DMS153 treated with DMSO at 0.1 percent for 48 hours (cell line): ENCODE results near the gene MTR.
A peak's percentile ranks its signal among the peaks of the same experiment; 100 is the strongest.

ENCODE experiments used
- DNase-seq: peaks from one replicate; lab custom pipeline; 2025; ENCODE audit not compliant: unreplicated experiment; lab: John Stamatoyannopoulos, UW

Gene MTR

GRCh38 chr1:236795035-236795756 is at the start of gene MTR:
Gene MTR, plus strand, starts transcription at chr1:236795292. Its CDS starts 412 bp downstream, at chr1:236795704.
- DNase-seq, result peak; percentile 73

GRCh38 chr1:236746785-236747184 is 48.3 kb upstream of the MTR start:
- DNase-seq, result no peak

- DNase-seq, result no peak
These were observed 47.6 kb upstream of the MTR start for GRCh38 chr1:236747311-236747985.

- DNase-seq, result no peak
These were observed 46.7 kb upstream of the MTR start for GRCh38 chr1:236748268-236748870.

- no peak for DNase-seq
These were observed 44.2 kb upstream of the MTR start for GRCh38 chr1:236750928-236751327.

GRCh38 chr1:236751385-236751784 is 43.7 kb upstream of the MTR start:
- DNase-seq, result no peak

- DNase-seq, result no peak
These were observed 43.2 kb upstream of the MTR start for GRCh38 chr1:236751935-236752334.

GRCh38 chr1:236753516-236753915 is 41.6 kb upstream of the MTR start:
- DNase-seq, result no peak

GRCh38 chr1:236753964-236754363 is 41.1 kb upstream of the MTR start:
- DNase-seq, result no peak

GRCh38 chr1:236754525-236755210 is 40.4 kb upstream of the MTR start:
- DNase-seq, result no peak

GRCh38 chr1:236757640-236758039 is 37.5 kb upstream of the MTR start:
- no peak for DNase-seq

- DNase-seq, result no peak
These were observed 35.7 kb upstream of the MTR start for GRCh38 chr1:236759252-236759859.

- no peak for DNase-seq
These were observed 34.6 kb upstream of the MTR start for GRCh38 chr1:236760480-236760879.

- DNase-seq, result no peak
These were observed 34.1 kb upstream of the MTR start for GRCh38 chr1:236760986-236761385.

- DNase-seq, result no peak
These were observed 33.5 kb upstream of the MTR start for GRCh38 chr1:236761397-236762132.

- DNase-seq, result no peak
These were observed 32.7 kb upstream of the MTR start for GRCh38 chr1:236762410-236762809.

GRCh38 chr1:236765831-236766230 is 29.3 kb upstream of the MTR start:
- DNase-seq, result no peak

GRCh38 chr1:236766506-236766905 is 28.6 kb upstream of the MTR start:
- DNase-seq, result no peak

- no peak for DNase-seq
These were observed 27.8 kb upstream of the MTR start for GRCh38 chr1:236767276-236767675.

GRCh38 chr1:236768601-236769000 is 26.5 kb upstream of the MTR start:
- DNase-seq, result no peak

GRCh38 chr1:236773919-236774318 is 21.2 kb upstream of the MTR start:
- DNase-seq, result no peak
